ENCODE results near the gene TBC1D3B.

TBC1D3B gene

GRCh38 chr17:36136439-36136838 lies 40.0 kb downstream of the TBC1D3B start:
- no peak overlapping the region for H3K4me3 ChIP-seq (ENCODE audit: low read depth, low read length)
- DNase-seq (ENCODE audit: low read depth) = no peak
- TF ChIP-seq CTCF (conservative IDR thresholded peaks at IDR 0.05; ENCODE audit: low read depth, low read length) = no peak

GRCh38 chr17:36136036-36136435 lies 40.4 kb downstream of the TBC1D3B start:
- no peak for TF ChIP-seq CTCF (conservative IDR thresholded peaks at IDR 0.05; ENCODE audit: low read depth, low read length)
- DNase-seq (ENCODE audit: low read depth) = no peak
- no peak overlapping the region for H3K4me3 ChIP-seq (ENCODE audit: low read depth, low read length)

GRCh38 chr17:36135465-36135864 lies 41.0 kb downstream of the TBC1D3B start:
- no peak for DNase-seq (ENCODE audit: low read depth)
- TF ChIP-seq CTCF (conservative IDR thresholded peaks at IDR 0.05; ENCODE audit: low read depth, low read length) = no peak

GRCh38 chr17:36133602-36134236 lies 42.7 kb downstream of the TBC1D3B start:
- DNase-seq (ENCODE audit: low read depth) = peak; percentile 58
- TF ChIP-seq CTCF (conservative IDR thresholded peaks at IDR 0.05; ENCODE audit: low read depth, low read length) = no peak
- no peak overlapping the region for H3K4me3 ChIP-seq (ENCODE audit: low read depth, low read length)

More at GRCh38 chr17:36135465-36135864, 41.0 kb downstream of the TBC1D3B start:
- H3K4me3 ChIP-seq (ENCODE audit: low read depth, low read length) = no peak overlapping the region

GRCh38 chr17:36132421-36132831 lies 44.0 kb downstream of the TBC1D3B start:
- TF ChIP-seq CTCF (conservative IDR thresholded peaks at IDR 0.05; ENCODE audit: low read depth, low read length) = no peak
- H3K4me3 ChIP-seq (ENCODE audit: low read depth, low read length) = no peak overlapping the region
- DNase-seq (ENCODE audit: low read depth) = no peak

- no peak for DNase-seq (ENCODE audit: low read depth)
- no peak overlapping the region for H3K4me3 ChIP-seq (ENCODE audit: low read depth, low read length)
- TF ChIP-seq CTCF (conservative IDR thresholded peaks at IDR 0.05; ENCODE audit: low read depth, low read length) = no peak
Measured at GRCh38 chr17:36131931-36132330, 44.5 kb downstream of the TBC1D3B start.

GRCh38 chr17:36131421-36131820 lies 45.0 kb downstream of the TBC1D3B start:
- no peak for DNase-seq (ENCODE audit: low read depth)
- peak; percentile 13 for TF ChIP-seq CTCF (conservative IDR thresholded peaks at IDR 0.05; ENCODE audit: low read depth, low read length)
- H3K4me3 ChIP-seq (ENCODE audit: low read depth, low read length) = no peak overlapping the region
